VCaP (cell line): ENCODE measurements around the gene PARP9.

Experiments used
- H3K27ac ChIP-seq: fragments of 450-650 bp; 2 replicates; pipeline ENCODE4 v1.5.1; 2017
- CTCF ChIP-seq: fragments of 450-650 bp; conservative IDR thresholded peaks from 2 replicates; pipeline ENCODE4 v1.5.1; 2017; ENCODE audit warnings: mild to moderate bottlenecking, moderate library complexity

The PARP9 gene

GRCh38 chr3:122557356-122557755, 6.7 kb downstream of the PARP9 start:
- TF ChIP-seq CTCF: no peak
- no peak overlapping the region for H3K27ac ChIP-seq

GRCh38 chr3:122555275-122556071, 8.6 kb downstream of the PARP9 start:
- H3K27ac ChIP-seq: no peak overlapping the region

GRCh38 chr3:122553171-122553570, 10.9 kb downstream of the PARP9 start:
- H3K27ac ChIP-seq: no peak overlapping the region
- no peak for TF ChIP-seq CTCF

More at GRCh38 chr3:122555275-122556071, 8.6 kb downstream of the PARP9 start:
- no peak for TF ChIP-seq CTCF

- no peak for TF ChIP-seq CTCF
- H3K27ac ChIP-seq: no peak overlapping the region
These were observed 15.5 kb downstream of the PARP9 start for GRCh38 chr3:122548619-122549018.

DNA sequence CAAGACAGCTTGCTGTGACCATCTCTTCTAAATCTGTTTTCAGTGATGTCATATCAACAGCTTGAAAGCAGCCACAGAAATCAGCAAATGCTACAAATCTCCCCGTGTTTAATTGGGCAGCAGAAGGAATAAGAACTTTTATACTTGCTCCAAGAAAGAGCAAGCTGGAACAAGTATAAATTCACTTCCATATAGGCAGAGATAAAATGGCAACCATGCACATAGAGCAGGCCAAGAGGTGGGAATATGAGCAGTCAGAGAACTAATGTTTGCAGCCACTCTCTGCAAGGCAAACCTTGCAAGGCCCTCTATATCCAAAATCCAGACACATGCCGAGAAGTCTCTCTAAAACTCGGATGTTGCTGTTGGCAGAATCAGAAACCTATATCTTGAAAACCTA, 16.0 kb downstream of the PARP9 start:
- no peak for TF ChIP-seq CTCF

DNA sequence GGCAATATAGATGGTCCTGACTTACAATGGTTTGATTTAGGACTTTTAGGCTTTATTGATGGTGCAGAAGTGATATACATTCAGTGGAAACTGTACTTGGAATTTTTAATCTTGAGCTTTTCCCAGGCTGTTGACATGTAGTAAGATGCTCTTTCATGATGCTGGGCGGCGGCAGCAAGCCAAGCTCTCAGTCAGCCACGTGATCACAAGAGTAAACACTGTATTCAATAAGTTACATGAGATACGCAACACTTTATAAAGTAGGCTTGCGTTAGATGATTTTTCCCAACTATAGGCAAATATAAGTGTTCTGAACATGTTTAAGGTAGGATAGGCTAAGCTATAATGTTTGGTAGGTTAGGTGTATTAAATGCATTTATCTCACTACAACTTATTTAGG, 17.9 kb downstream of the PARP9 start:
- H3K27ac ChIP-seq: no peak overlapping the region
- no peak for TF ChIP-seq CTCF

More for the DNA sequence above, 16.0 kb downstream of the PARP9 start:
- no peak overlapping the region for H3K27ac ChIP-seq

GRCh38 chr3:122538956-122539490, 25.1 kb downstream of the PARP9 start:
- H3K27ac ChIP-seq: no peak overlapping the region
- no peak for TF ChIP-seq CTCF
